GM12891 (cell line): ENCODE measurements around the gene MYADML2.
A peak's percentile ranks its signal among the peaks of the same experiment; 100 is the strongest.

Experiments used
- DNase-seq: peaks from one replicate; pipeline ENCODE4 v3.0.0; 2011; ENCODE audit warnings: low spot score; ENCODE audit not compliant: insufficient read length
- FAIRE-seq: peaks from 2 replicates; lab custom pipeline; 2011; peaks lifted over from hg19 to GRCh38; lab: Jason Lieb, UNC
- PAX5 ChIP-seq: IDR thresholded peaks from 2 replicates; pipeline ENCODE4 v1.6.1; 2011; ENCODE audit warnings: low read length, moderate library complexity, mild to moderate bottlenecking; ENCODE audit not compliant: insufficient read depth, severe bottlenecking
- POLR2A ChIP-seq: IDR thresholded peaks from 2 replicates; pipeline ENCODE4 v1.6.1; 2011; ENCODE audit warnings: low read depth, low read length, control low read depth
- POLR2AphosphoS5 ChIP-seq: IDR thresholded peaks from 2 replicates; pipeline ENCODE4 v1.6.1; 2011; ENCODE audit warnings: low read depth, low read length, control low read depth
- POU2F2 ChIP-seq: IDR thresholded peaks from 2 replicates; pipeline ENCODE4 v1.6.1; 2011; ENCODE audit warnings: low read depth, mild to moderate bottlenecking, control low read depth, low read length, moderate library complexity
- SPI1 ChIP-seq: IDR thresholded peaks from 2 replicates; pipeline ENCODE4 v1.6.1; 2011; ENCODE audit warnings: low read depth, low read length, control low read depth
- TAF1 ChIP-seq: IDR thresholded peaks from 2 replicates; pipeline ENCODE4 v1.6.1; 2011; ENCODE audit warnings: low read depth, low read length, control low read depth

The MYADML2 gene

GRCh38 chr17:81951785-81952684, 5.0 kb upstream of the MYADML2 start:
- TF ChIP-seq POLR2A, result no peak
- TF ChIP-seq POLR2AphosphoS5, result no peak
- no peak for TF ChIP-seq TAF1
- TF ChIP-seq POU2F2, result no peak
- no peak for TF ChIP-seq PAX5
- TF ChIP-seq SPI1, result no peak
- DNase-seq, result no peak
- FAIRE-seq, result no peak

- no peak for TF ChIP-seq POU2F2
- no peak for TF ChIP-seq POLR2A
- no peak for TF ChIP-seq TAF1
- TF ChIP-seq SPI1, result no peak
- no peak for TF ChIP-seq POLR2AphosphoS5
- no peak for TF ChIP-seq PAX5
- no peak for FAIRE-seq
- no peak for DNase-seq
Measured at GRCh38 chr17:81950501-81950900, 3.5 kb upstream of the MYADML2 start.

- FAIRE-seq (peak; percentile 38), DNase-seq (no peak)
- TF ChIP-seq POLR2A (no peak), PAX5 (no peak), SPI1 (no peak), POU2F2 (no peak), POLR2AphosphoS5 (no peak), TAF1 (no peak)
Measured at GRCh38 chr17:81948635-81949378, 1.8 kb upstream of the MYADML2 start.

- no peak for DNase-seq
- no peak for FAIRE-seq
- TF ChIP-seq POU2F2, result no peak
- no peak for TF ChIP-seq TAF1
- TF ChIP-seq POLR2A, result no peak
Measured at GRCh38 chr17:81944858-81945257, 2.2 kb downstream of the MYADML2 start.

- TF ChIP-seq SPI1 (no peak), POU2F2 (no peak), PAX5 (no peak), TAF1 (no peak), POLR2AphosphoS5 (no peak), POLR2A (no peak)
- DNase-seq (no peak), FAIRE-seq (no peak)
Measured at GRCh38 chr17:81942167-81942553, 4.9 kb downstream of the MYADML2 start.

- DNase-seq, result no peak
- no peak for TF ChIP-seq PAX5
- no peak for FAIRE-seq
Measured at GRCh38 chr17:81941484-81942166, 5.4 kb downstream of the MYADML2 start.

- DNase-seq (no peak), FAIRE-seq (no peak)
- TF ChIP-seq PAX5 (no peak), TAF1 (no peak), POLR2A (no peak), POLR2AphosphoS5 (no peak), POU2F2 (no peak), SPI1 (no peak)
Measured at GRCh38 chr17:81940538-81941483, 6.2 kb downstream of the MYADML2 start.

GRCh38 chr17:81939881-81940385, 7.1 kb downstream of the MYADML2 start:
- DNase-seq (no peak), FAIRE-seq (no peak)
- TF ChIP-seq TAF1 (no peak), POLR2A (no peak), SPI1 (no peak), PAX5 (no peak)

- no peak for TF ChIP-seq TAF1
- no peak for TF ChIP-seq SPI1
- no peak for TF ChIP-seq POLR2A
- TF ChIP-seq POLR2AphosphoS5, result no peak
- no peak for TF ChIP-seq POU2F2
- TF ChIP-seq PAX5, result no peak
- no peak for DNase-seq
- no peak for FAIRE-seq
Measured at GRCh38 chr17:81939218-81939617, 7.8 kb downstream of the MYADML2 start.
